HG03103 (cell line): ENCODE data around the gene BOD1L1.

Experiments used
- ATAC-seq: cut with Tn5 transposase; IDR thresholded peaks from one replicate; pipeline ENCODE4 v1.9.1; 2021; ENCODE audit warnings: low read depth; ENCODE audit not compliant: unreplicated experiment

The BOD1L1 gene

DNA sequence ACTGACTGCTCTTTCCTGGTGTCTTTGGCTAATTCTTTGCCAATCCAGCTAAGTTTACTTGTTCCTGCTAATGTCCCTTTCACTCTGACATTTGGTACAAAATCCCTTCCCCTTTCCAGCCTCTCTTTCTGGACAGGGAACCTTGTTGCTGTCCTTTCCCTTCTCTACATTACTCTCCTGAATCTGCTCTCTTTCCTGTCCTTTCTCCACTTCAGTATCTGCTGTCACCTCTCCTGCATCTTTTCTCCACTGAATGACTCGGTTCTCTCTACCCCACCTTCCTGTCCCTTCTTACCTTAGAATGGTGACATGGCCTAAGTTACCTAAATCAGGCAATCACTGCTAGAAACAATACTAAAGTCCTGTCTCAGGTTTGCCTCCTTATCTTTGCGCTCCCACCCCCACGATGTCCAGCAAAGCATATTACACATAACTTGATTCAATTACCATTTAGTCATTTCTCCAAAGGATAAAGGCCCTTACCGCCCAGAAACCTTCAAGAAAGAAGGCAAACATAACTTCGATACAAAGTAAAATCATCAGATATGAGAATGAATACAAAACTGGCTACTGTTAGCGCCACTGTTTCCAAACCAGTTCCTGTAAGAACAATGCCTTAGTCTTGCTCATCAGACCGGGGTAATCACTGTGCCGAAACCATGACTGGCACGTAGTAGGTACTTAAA lies 890 bp downstream of the BOD1L1 start:
- ATAC-seq = no peak

- ATAC-seq = no peak
These were observed 9.2 kb downstream of the BOD1L1 start for GRCh38 chr4:13618212-13618806.

- no peak for ATAC-seq
These were observed 9.7 kb downstream of the BOD1L1 start for GRCh38 chr4:13617801-13618200.

DNA sequence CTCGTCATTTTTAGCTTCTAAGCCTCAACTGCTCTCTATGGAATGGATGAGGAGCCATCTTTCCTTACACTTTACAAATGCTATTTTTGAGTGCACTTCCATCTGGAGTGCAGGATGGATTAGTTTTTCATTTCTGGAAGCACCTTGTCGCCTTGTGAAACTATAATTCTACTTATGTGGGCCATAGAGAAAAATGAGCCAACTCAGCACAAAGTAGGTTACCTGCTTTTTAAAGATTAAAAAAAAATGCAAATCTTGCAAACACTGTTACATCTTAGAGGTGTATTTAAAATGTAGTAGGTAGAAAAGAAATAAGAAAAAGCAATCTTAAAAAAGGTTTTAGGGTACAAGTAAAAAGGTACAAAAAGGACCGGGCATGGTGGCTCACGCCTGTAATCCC lies 10.9 kb downstream of the BOD1L1 start:
- no peak for ATAC-seq

GRCh38 chr4:13615161-13615560 lies 12.4 kb downstream of the BOD1L1 start:
- peak; percentile 77 for ATAC-seq

GRCh38 chr4:13612569-13612968 lies 15.0 kb downstream of the BOD1L1 start:
- ATAC-seq = no peak

DNA sequence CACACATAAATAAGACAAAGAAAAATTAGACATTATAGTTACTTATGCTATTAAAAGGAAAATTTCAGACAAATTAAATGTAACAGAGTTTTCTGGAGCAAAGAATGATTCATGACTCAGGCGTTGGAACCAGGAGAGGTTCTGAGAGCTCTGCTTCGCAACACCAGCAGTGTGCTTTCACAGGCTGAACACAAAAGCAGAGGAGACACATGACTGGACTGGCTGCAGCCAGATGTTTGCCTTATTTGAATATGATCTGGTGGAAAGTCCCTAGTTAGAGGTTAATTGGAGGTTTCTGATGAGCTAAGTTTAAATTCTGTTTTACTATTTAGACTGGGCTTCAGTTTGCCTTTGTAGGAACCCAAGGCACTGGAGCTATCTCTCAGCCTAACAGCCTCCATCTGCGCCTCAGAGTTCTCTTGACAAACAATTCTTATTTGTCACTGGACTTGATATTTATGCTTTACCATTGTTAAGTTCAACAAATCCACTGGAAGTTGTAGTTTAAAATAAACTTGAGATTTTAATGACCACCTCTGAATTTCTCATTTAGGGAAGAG lies 16.2 kb downstream of the BOD1L1 start:
- peak; percentile 84 for ATAC-seq

- no peak for ATAC-seq
These were observed 22.2 kb downstream of the BOD1L1 start for GRCh38 chr4:13605330-13605729.

DNA sequence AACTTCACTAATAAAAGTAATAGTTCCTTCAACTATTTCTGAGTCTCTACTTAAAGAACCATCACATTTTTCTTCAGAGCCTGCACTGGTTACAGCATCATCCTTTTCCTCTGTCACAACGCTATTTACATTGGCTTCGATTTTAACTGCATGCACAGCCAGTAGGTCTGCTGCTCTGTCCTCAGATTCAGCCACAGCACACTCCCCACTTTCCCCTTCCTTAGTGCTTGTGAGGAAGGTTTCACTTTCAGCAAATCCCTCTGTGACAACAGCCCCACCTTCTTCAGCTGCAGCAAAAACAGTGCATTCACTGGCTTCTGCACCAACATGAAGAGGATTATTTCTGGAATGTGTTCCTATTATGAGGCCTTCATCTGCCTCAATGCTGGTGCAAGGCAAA lies 25.7 kb downstream of the BOD1L1 start:
- no peak for ATAC-seq

DNA sequence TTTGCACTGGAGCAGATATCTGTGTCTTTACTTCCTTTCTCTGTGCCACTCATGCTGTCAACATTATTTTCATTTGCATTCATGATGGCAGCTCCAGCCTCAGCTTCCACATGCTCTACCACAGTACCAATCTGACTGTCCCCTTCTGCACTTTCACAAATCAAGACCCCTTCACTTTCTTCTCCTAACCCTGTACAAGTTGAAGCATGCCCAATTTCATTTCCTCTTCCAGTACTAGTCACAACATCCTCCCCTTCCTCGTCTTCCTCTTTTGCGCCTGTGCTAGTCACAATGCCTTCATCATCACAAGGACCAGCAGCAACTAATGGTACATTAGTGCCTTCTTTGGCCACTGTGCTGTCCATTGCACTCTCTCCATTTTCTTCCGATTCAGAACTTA lies 26.5 kb downstream of the BOD1L1 start:
- ATAC-seq = peak; percentile 62

GRCh38 chr4:13599159-13599558 lies 28.4 kb downstream of the BOD1L1 start:
- ATAC-seq = no peak

DNA sequence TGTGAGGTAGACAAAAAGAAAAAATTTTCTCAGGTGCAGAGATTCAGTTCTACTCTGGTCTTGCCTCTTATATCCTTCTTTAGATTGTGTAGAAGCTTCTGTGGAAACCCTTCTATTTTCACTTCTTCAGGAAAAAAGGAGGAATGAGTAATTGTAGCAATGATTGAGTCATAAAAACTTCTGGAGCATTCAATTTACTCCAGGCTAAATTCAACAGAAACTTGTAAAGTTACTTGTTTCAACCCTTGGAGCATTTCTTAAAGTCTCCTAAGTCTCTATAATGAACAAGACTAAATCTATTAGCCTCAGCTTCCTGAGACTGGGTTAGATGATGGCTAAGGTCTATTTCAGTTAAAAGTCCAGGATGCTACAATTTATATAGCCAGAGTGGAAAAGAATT lies 29.9 kb downstream of the BOD1L1 start:
- ATAC-seq = no peak

GRCh38 chr4:13597141-13597540 lies 30.4 kb downstream of the BOD1L1 start:
- no peak for ATAC-seq

GRCh38 chr4:13592220-13592619 lies 35.3 kb downstream of the BOD1L1 start:
- ATAC-seq = no peak

DNA sequence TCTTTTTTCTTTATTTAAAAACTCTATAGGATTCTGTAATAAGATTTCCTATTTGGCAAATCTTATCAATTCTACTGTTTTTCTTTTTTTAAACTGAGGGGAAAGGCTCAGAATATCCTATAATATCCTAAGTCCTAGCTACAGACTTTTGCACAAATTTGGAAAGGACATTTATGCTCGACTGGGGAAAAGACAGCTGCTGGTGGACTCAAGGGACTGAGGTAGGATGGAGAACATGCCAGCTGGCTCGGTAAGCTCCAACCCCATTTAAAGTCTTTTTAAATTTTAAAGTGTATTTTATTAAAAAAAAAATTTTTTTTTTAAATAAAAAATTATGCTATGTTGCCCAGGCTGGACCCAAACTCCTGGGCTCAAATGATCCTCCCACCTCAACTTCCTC lies 36.8 kb downstream of the BOD1L1 start:
- ATAC-seq = no peak

GRCh38 chr4:13588954-13589353 lies 38.6 kb downstream of the BOD1L1 start:
- ATAC-seq = no peak

DNA sequence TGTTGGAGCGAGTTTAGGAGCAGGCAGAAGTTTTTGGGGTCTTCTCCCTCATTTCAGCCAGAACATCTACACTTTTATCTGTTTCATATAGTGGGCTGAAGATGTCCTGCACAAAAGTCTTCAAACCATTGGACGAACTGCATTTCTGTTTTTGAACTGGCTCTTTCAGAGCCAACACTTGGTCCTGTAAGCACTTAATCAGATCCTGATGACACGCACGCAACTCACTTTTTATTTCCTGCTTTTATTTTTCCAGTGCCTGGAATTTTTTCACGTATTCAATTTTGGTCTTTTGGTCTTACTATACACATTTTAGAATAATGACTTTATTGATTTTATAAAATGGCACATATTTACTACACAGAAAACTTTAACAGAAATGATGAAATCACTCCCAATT lies 43.0 kb downstream of the BOD1L1 start:
- ATAC-seq = no peak

DNA sequence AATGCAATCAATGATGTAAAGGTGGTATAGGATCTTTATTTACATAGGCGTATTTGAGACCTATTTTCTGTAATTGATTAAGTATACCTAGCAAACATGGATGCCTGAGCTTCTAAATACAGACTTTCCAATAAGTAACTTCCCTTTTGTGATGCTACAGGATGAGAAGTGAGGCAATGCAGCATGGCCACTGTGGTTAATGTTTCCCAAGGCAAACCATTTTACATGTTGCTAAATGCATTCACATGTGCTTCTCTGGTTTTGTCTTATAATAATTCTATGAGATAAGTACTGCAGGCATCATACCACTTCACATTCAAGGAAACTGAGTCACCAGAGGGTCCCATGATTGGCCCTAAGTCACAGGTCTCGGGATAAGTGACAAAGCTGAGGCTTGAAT lies 47.5 kb downstream of the BOD1L1 start:
- no peak for ATAC-seq

DNA sequence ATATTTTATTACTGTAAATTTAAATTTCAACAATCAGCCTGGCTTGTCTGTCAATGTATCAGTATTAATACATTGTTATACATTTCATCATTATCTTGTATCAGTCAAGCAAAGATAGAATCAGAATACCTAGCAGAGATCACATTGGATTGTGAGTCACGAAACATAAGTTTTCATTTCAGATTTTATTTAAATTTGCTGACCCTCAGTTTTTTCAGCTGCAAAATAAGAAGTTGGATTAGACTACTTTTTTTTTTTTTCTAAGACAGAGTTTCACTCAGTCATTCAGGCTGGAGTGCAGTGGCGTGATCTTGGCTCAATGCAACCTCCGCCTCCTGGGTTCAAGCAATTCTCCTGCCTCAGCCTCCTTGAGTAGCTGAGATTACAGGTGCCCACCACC lies 49.9 kb downstream of the BOD1L1 start:
- ATAC-seq = no peak

DNA sequence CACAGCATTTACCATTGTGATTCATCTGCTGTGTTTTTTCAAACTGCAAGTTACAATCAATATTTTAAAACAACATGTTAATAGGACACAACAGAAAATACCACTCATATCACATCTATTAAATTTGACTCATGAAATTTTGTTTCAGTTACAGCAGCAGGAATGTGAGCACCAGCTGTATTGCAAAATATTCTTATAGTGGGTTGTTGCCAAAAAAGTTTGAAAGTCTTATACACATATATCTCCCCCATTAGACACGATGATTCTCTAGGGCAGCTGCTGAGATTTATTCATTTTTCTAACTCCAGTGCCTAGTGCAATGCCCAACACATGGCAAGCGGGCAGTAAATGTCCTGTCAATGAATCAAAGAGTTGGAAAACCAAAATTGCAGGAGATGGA lies 56.6 kb downstream of the BOD1L1 start:
- no peak for ATAC-seq

DNA sequence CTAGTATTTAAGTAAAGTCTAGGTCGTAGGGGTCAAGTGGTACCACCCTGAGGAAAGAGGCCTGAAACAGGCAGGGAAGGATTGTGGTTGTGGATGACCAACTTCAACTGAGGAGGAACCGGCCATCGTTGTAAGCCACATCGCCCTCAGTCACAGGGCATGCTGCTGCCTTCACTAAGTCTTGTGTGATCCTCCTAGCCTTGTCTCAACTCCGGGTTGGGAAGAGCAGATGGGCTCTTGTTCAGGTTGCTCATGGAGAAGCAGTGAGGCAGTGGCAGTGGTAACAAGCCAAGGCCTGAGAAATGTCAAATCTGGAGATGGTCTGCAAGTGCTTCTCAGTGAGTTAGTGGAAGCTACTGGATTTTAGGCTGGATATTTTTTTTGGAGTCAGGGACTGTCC lies 60.4 kb downstream of the BOD1L1 start:
- ATAC-seq = no peak

DNA sequence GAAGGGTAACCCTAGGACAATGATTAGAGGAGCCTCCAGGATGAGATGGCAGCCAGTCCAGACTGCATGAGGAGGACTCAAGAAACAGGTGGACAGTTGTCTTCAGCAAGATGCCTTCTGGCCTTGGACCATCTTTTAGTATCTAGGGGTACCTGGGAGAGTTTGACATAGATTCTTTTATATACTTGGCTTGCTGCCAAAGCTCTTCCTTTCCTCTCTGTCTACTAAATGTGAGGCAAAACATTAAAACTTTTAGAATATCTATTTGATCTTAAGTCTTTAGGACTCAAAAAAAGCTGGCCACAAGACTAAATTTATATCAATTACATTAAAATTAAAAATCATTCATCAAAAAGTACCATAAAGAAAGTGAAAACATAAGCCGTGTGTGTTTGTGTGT lies 64.6 kb downstream of the BOD1L1 start:
- no peak for ATAC-seq
